K562 (cell line): ENCODE data around the gene PIGQ. TPM values are rescaled to one million over a fixed set of nuclear protein-coding genes. Genes with fewer than 3 reads are reported as not detected.

Source experiments
- CREBBP ChIP-seq: IDR thresholded peaks from one replicate; pipeline ENCODE4 v1.6.1; 2012; ENCODE audit warnings: low read depth, mild to moderate bottlenecking, control low read depth, inconsistent platforms, low read length
- FOXJ2 ChIP-seq: fragments of 200-800 bp; sonication (Bioruptor generic); IDR thresholded peaks from 2 replicates; pipeline ENCODE4 v1.6.1; 2016; ENCODE audit warnings: missing genetic modification characterization, missing compliant biosample characterization
- HMG20B ChIP-seq: fragments of 250-450 bp; sonication (Bioruptor Pico); IDR thresholded peaks from 2 replicates; pipeline ENCODE4 v1.5.0; 2021; ENCODE audit warnings: mild to moderate bottlenecking
- NR2C2 ChIP-seq, 2 experiments: fragments of 200-800 bp in 1 of 2; sonication (Bioruptor generic) in 1 of 2; sonication (generic) in 1 of 2; formaldehyde crosslinking in 1 of 2; IDR thresholded peaks; 2 replicates each; pipeline versions ENCODE4 v1.6.1 to v1.8.0; 2016 to 2022; ENCODE audit warnings: mild to moderate bottlenecking in 1 of 2, missing compliant biosample characterization in 1 of 2, missing genetic modification characterization in 1 of 2, missing genetic modification reagents in 1 of 2
- PCBP1 ChIP-seq: fragments of 200-400 bp; formaldehyde crosslinking; IDR thresholded peaks from 2 replicates; pipeline ENCODE4 v1.6.1; 2018; ENCODE audit warnings: mild to moderate bottlenecking, low read depth, low read length; ENCODE audit not compliant: poor library complexity, severe bottlenecking
- PHF8 ChIP-seq: fragments of 200-600 bp; sonication (generic); IDR thresholded peaks from 2 replicates; pipeline ENCODE4 v1.6.1; 2012; ENCODE audit warnings: mixed run types, mild to moderate bottlenecking, inconsistent platforms, low read length, moderate library complexity, borderline replicate concordance
- SRSF9 ChIP-seq: fragments of 200-400 bp; formaldehyde crosslinking; IDR thresholded peaks from 2 replicates; pipeline ENCODE4 v1.6.1; 2017; ENCODE audit warnings: low read depth, low read length, borderline replicate concordance
- TEAD4 ChIP-seq, 2 experiments: sonication (generic) in 1 of 2; formaldehyde crosslinking in 1 of 2; IDR thresholded peaks; 2 replicates each; pipeline versions ENCODE4 v1.6.1 to v1.8.0; 2012 to 2022; ENCODE audit warnings: borderline replicate concordance in 1 of 2, inconsistent platforms in 1 of 2, low read length in 1 of 2, mild to moderate bottlenecking in 1 of 2, missing genetic modification reagents in 1 of 2
- ZC3H8 ChIP-seq: fragments of 450-650 bp; IDR thresholded peaks from 2 replicates; pipeline ENCODE4 v1.6.1; 2017
- ZSCAN32 ChIP-seq: fragments of 450-650 bp; formaldehyde crosslinking; IDR thresholded peaks from 2 replicates; pipeline ENCODE4 v1.4.0; 2020; ENCODE audit warnings: mild to moderate bottlenecking, moderate library complexity
- polyA plus RNA-seq, 8 experiments: library from polyadenylated mRNA; depleted of rRNA in 4 of 8; stranded (reverse) in 5 of 8; unstranded in 3 of 8; fragments of >200 nt; fragmentation: Nextera tagmentation in 2 of 8; fragmentation: Illumina TruSeq in 1 of 8; extraction: Ambion mirVana in 2 of 8; extraction: Trizol in 1 of 8; gene quantifications; 2 replicates each; pipeline versions ENCODE4 v1.2.1 to v1.2.3, GENCODE V29; 2011 to 2014; ENCODE audit warnings: inconsistent platforms in 1 of 8, missing spikeins in 1 of 8
- total RNA-seq, 7 experiments: library from RNA; depleted of rRNA in 6 of 7; stranded (reverse); fragments of >200 nt in 6 of 7; fragmentation: Illumina TruSeq in 2 of 7; extraction: Trizol in 2 of 7; gene quantifications; 2 replicates each; pipeline versions ENCODE4 v1.2.1 to v1.2.3, GENCODE V29; 2011 to 2021; ENCODE audit warnings: low replicate concordance in 1 of 7
- TF ChIP-seq, protein P1 (sequence below): fragments of 200-800 bp; sonication (Bioruptor generic); IDR thresholded peaks from 2 replicates; pipeline ENCODE4 v1.6.1; 2017; ENCODE audit warnings: missing genetic modification characterization, missing compliant biosample characterization
- TF ChIP-seq, protein P2 (sequence below): fragments of 450-650 bp; IDR thresholded peaks from 2 replicates; pipeline ENCODE4 v1.6.1; 2014; ENCODE audit warnings: low read depth, mild to moderate bottlenecking, moderate library complexity, borderline replicate concordance
- TF ChIP-seq, protein P3 (sequence below): fragments of 450-650 bp; IDR thresholded peaks from 2 replicates; pipeline ENCODE4 v1.6.1; 2016
- TF ChIP-seq, protein P4 (sequence below), 2 experiments: IDR thresholded peaks; 2 replicates each; pipeline ENCODE4 v1.6.1; 2011; ENCODE audit warnings: borderline replicate concordance in 1 of 2, control low read depth in 1 of 2, low read depth in 1 of 2, low read length in 1 of 2, mild to moderate bottlenecking in 1 of 2, mixed read lengths in 1 of 2, moderate library complexity in 1 of 2; ENCODE audit not compliant: insufficient read depth in 1 of 2, insufficient read length in 1 of 2, poor library complexity in 1 of 2, severe bottlenecking in 1 of 2; ENCODE audit errors: extremely low read depth in 1 of 2
- TF ChIP-seq, protein P5 (sequence below): fragments of 450-650 bp; formaldehyde crosslinking; IDR thresholded peaks from 2 replicates; pipeline ENCODE4 v1.4.0; 2020; ENCODE audit warnings: mild to moderate bottlenecking, moderate library complexity

PIGQ gene
- total and polyA plus RNA-seq, 9 of the 15 experiments (the other 6 are each of a cell fraction or from before 2014, with no cell fraction given), result 0.20 to 49.6 (median 11.7) TPM

DNA sequence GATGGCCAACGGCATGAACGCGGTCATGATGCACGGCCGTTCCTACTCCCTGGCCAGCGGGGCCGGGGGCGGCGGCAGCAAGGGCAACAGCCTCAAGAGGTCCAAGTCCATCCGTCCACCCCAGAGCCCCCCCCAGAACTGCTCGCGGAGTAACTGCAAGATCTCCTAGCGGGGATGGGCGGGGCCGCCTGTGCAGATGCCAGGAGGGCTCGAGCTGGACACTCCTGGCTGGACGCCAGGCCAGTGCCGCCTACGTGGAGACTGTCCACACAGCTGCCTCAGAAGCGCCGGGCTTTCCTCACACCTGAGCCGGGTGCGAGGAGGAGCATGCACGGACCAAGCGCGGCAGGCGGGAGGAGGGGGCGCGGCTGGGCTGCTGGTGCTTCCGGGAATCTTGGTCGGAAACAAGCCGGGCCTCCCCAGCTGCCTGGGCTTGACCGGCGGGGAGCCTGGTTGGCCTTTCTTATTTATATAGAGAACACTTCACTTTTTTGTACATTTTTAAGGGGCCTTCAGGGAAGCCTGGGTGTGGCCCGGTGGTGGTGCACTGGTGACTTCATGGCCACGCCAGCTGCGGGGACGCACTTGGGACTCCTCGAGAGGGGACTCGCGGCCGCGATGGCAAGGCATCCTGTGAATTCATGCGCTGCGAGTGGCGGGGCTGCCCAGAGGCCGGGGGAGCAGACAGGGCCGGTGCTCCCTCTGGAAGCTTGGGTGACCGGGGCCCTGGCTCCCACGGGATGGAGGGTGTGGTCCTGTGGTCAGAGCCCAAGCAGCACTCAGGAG is 57.9 kb downstream of the PIGQ start (continued):
- TF ChIP-seq, protein P1, sequence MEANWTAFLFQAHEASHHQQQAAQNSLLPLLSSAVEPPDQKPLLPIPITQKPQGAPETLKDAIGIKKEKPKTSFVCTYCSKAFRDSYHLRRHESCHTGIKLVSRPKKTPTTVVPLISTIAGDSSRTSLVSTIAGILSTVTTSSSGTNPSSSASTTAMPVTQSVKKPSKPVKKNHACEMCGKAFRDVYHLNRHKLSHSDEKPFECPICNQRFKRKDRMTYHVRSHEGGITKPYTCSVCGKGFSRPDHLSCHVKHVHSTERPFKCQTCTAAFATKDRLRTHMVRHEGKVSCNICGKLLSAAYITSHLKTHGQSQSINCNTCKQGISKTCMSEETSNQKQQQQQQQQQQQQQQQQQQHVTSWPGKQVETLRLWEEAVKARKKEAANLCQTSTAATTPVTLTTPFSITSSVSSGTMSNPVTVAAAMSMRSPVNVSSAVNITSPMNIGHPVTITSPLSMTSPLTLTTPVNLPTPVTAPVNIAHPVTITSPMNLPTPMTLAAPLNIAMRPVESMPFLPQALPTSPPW (CRISPR knock-in tag), result peak; percentile 49
- TF ChIP-seq, protein P2, sequence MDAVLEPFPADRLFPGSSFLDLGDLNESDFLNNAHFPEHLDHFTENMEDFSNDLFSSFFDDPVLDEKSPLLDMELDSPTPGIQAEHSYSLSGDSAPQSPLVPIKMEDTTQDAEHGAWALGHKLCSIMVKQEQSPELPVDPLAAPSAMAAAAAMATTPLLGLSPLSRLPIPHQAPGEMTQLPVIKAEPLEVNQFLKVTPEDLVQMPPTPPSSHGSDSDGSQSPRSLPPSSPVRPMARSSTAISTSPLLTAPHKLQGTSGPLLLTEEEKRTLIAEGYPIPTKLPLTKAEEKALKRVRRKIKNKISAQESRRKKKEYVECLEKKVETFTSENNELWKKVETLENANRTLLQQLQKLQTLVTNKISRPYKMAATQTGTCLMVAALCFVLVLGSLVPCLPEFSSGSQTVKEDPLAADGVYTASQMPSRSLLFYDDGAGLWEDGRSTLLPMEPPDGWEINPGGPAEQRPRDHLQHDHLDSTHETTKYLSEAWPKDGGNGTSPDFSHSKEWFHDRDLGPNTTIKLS, result no peak
- no peak for TF ChIP-seq CREBBP
- TF ChIP-seq, protein P3, sequence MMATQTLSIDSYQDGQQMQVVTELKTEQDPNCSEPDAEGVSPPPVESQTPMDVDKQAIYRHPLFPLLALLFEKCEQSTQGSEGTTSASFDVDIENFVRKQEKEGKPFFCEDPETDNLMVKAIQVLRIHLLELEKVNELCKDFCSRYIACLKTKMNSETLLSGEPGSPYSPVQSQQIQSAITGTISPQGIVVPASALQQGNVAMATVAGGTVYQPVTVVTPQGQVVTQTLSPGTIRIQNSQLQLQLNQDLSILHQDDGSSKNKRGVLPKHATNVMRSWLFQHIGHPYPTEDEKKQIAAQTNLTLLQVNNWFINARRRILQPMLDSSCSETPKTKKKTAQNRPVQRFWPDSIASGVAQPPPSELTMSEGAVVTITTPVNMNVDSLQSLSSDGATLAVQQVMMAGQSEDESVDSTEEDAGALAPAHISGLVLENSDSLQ, result no peak
- TF ChIP-seq, protein P4, sequence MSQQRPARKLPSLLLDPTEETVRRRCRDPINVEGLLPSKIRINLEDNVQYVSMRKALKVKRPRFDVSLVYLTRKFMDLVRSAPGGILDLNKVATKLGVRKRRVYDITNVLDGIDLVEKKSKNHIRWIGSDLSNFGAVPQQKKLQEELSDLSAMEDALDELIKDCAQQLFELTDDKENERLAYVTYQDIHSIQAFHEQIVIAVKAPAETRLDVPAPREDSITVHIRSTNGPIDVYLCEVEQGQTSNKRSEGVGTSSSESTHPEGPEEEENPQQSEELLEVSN (IDR thresholded peaks at IDR 0.05; ENCODE audit: borderline replicate concordance in 1 of 2, extremely low read depth in 1 of 2, insufficient read depth in 1 of 2, insufficient read length in 1 of 2, low read depth in 1 of 2, low read length in 1 of 2, poor library complexity in 1 of 2, severe bottlenecking in 1 of 2), result peak in 1 of 2 experiments; percentile 53
- no peak for TF ChIP-seq PHF8
- no peak for TF ChIP-seq ZSCAN32 (CRISPR knock-in tag)
- TF ChIP-seq, protein P5, sequence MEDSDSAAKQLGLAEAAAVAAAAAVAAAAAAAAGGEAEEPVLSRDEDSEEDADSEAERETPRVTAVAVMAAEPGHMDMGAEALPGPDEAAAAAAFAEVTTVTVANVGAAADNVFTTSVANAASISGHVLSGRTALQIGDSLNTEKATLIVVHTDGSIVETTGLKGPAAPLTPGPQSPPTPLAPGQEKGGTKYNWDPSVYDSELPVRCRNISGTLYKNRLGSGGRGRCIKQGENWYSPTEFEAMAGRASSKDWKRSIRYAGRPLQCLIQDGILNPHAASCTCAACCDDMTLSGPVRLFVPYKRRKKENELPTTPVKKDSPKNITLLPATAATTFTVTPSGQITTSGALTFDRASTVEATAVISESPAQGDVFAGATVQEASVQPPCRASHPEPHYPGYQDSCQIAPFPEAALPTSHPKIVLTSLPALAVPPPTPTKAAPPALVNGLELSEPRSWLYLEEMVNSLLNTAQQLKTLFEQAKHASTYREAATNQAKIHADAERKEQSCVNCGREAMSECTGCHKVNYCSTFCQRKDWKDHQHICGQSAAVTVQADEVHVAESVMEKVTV (CRISPR knock-in tag), result no peak
- TF ChIP-seq TEAD4 (IDR thresholded peaks at IDR 0.05; ENCODE audit: low read length), result no peak
- no peak for TF ChIP-seq TEAD4 (CRISPR knock-in tag; IDR thresholded peaks at IDR 0.05; ENCODE audit: borderline replicate concordance)
- TF ChIP-seq FOXJ2 (tag), result no peak
- TF ChIP-seq HMG20B (CRISPR knock-in tag), result no peak
- TF ChIP-seq PCBP1, result peak; percentile 37
- no peak for TF ChIP-seq NR2C2 (CRISPR knock-in tag; IDR thresholded peaks at IDR 0.05)
- TF ChIP-seq NR2C2 (tag; IDR thresholded peaks at IDR 0.05), result no peak
- TF ChIP-seq ZC3H8, result no peak
- TF ChIP-seq SRSF9, result no peak
